HEK293T (cell line): Measurements from ENCODE around the gene APOL1.
"Not testable (repeated sequence)": the region's sequence is repeated elsewhere in the genome, so short reads cannot be mapped to it uniquely, and the experiment has no call there.

Experiments
- CTCF ChIA-PET: fragments of 350-600 bp; formaldehyde crosslinking; extraction: SDS; loops from one replicate; lab custom pipeline; 2021; ENCODE audit warnings: antibody characterized with exemption, inconsistent platforms; lab: Yijun Ruan, JAX
- POLR2A ChIA-PET: fragments of 350-600 bp; formaldehyde crosslinking; extraction: SDS; loops from one replicate; lab custom pipeline; 2020; ENCODE audit warnings: antibody characterized with exemption, inconsistent platforms; lab: Yijun Ruan, JAX
- DNase-seq: peaks from one replicate; pipeline ENCODE4 v3.0.0; 2012; ENCODE audit warnings: mixed read lengths; ENCODE audit errors: extremely low spot score
- ARNT ChIP-seq: fragments of 450-650 bp; IDR thresholded peaks from 2 replicates; pipeline ENCODE4 v1.6.1; 2017; ENCODE audit warnings: mild to moderate bottlenecking
- BHLHE40 ChIP-seq: fragments of 450-650 bp; IDR thresholded peaks from 2 replicates; pipeline ENCODE4 v1.6.1; 2016; ENCODE audit warnings: mild to moderate bottlenecking, moderate library complexity, borderline replicate concordance
- CTBP1 ChIP-seq: fragments of 450-650 bp; IDR thresholded peaks from 2 replicates; pipeline ENCODE4 v1.6.1; 2016; ENCODE audit warnings: borderline replicate concordance
- ELF4 ChIP-seq: fragments of 450-650 bp; IDR thresholded peaks from 2 replicates; pipeline ENCODE4 v1.6.1; 2017; ENCODE audit warnings: antibody characterized with exemption
- FOXA1 ChIP-seq: fragments of 450-650 bp; IDR thresholded peaks from 2 replicates; pipeline ENCODE4 v1.6.1; 2016; ENCODE audit warnings: mild to moderate bottlenecking
- FOXK2 ChIP-seq: fragments of 450-650 bp; IDR thresholded peaks from 2 replicates; pipeline ENCODE4 v1.6.1; 2016; ENCODE audit warnings: mild to moderate bottlenecking
- FOXM1 ChIP-seq: fragments of 450-650 bp; IDR thresholded peaks from 2 replicates; pipeline ENCODE4 v1.6.1; 2017; ENCODE audit warnings: mild to moderate bottlenecking, borderline replicate concordance
- HDGF ChIP-seq: fragments of 450-650 bp; IDR thresholded peaks from 2 replicates; pipeline ENCODE4 v1.6.1; 2017; ENCODE audit warnings: antibody characterized with exemption, borderline replicate concordance
- L3MBTL2 ChIP-seq: fragments of 450-650 bp; conservative IDR thresholded peaks from 2 replicates; pipeline ENCODE4 v1.6.1; 2016; ENCODE audit warnings: mild to moderate bottlenecking
- LEF1 ChIP-seq: fragments of 450-650 bp; IDR thresholded peaks from 2 replicates; pipeline ENCODE4 v1.6.1; 2017; ENCODE audit warnings: mild to moderate bottlenecking, borderline replicate concordance
- NFRKB ChIP-seq: fragments of 450-650 bp; IDR thresholded peaks from 2 replicates; pipeline ENCODE4 v1.6.1; 2016; ENCODE audit warnings: mild to moderate bottlenecking, moderate library complexity
- SP1 ChIP-seq: fragments of 450-650 bp; IDR thresholded peaks from 2 replicates; pipeline ENCODE4 v1.6.1; 2017
- SUZ12 ChIP-seq: fragments of 450-650 bp; IDR thresholded peaks from 2 replicates; pipeline ENCODE4 v1.6.1; 2016; ENCODE audit warnings: mild to moderate bottlenecking
- TARDBP ChIP-seq: fragments of 450-650 bp; IDR thresholded peaks from 2 replicates; pipeline ENCODE4 v1.6.1; 2016
- ZNF384 ChIP-seq: fragments of 450-650 bp; IDR thresholded peaks from 2 replicates; pipeline ENCODE4 v1.6.1; 2016
- TF ChIP-seq, protein P1 (sequence below): fragments of 450-650 bp; IDR thresholded peaks from 2 replicates; pipeline ENCODE4 v1.6.1; 2016

The APOL1 gene

DNA sequence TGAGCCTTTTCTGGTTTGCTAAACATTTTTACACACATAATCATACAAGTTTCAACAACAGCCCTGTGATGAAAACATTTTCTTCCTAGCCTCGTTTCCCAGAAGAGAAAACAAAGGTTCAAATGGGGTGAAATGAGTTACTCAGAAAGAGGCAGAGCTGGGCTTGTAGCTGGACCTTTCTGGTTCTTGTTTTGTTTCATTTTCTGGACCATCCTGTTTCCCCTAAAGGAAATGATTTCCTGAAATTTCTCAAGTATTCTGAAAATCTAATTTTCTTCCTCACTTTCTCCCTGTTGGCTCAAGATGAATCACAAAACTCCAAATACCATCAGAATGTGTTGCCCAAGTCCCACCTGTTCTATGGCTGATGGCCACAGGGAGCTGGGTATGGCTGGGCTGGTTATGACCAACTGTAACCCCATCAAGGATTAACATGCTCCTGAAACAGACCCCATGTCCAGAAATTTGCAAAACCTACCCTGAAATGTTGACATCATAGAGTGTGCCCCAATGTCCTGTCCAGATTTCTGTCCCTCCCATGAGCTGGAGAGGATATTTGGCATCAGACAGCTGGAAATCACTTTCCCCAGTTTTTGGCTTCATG, 44.7 kb upstream of the APOL1 start:
- CTCF ChIA-PET, result no interaction called here
- no peak for TF ChIP-seq ZNF384
- no peak for TF ChIP-seq TARDBP
- TF ChIP-seq SP1, result no peak
- TF ChIP-seq FOXK2, result no peak
- TF ChIP-seq FOXM1, result no peak
- POLR2A ChIA-PET, result no interaction called here
- DNase-seq, result no peak

DNA sequence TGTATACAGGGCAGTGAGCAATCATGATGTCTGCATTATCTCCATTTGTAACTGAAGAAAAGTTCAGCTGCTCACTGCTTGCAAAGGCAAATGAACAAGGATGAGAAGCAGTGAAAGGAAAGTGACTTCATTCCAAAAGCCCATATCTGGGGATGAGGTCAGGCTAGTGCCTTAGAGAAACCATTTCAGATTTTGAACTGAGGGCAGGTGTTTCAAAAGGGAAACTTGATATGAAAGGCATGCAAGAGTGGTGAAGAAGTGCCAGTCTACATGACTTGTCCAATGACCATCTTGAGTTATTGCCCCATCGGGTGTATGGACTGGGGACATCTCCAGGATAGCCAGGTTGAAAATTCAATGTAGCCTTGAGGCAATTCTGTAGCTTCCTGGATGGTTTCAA, 44.0 kb upstream of the APOL1 start:
- POLR2A ChIA-PET, result no interaction called here
- CTCF ChIA-PET, result no interaction called here
- no peak for DNase-seq
- TF ChIP-seq FOXM1, result no peak
- TF ChIP-seq TARDBP, result no peak
- no peak for TF ChIP-seq SUZ12
- no peak for TF ChIP-seq ZNF384
- TF ChIP-seq ELF4, result no peak
- TF ChIP-seq SP1, result no peak
- no peak for TF ChIP-seq CTBP1
- no peak for TF ChIP-seq NFRKB
- no peak for TF ChIP-seq ARNT
- TF ChIP-seq FOXK2, result no peak
- TF ChIP-seq, protein P1, sequence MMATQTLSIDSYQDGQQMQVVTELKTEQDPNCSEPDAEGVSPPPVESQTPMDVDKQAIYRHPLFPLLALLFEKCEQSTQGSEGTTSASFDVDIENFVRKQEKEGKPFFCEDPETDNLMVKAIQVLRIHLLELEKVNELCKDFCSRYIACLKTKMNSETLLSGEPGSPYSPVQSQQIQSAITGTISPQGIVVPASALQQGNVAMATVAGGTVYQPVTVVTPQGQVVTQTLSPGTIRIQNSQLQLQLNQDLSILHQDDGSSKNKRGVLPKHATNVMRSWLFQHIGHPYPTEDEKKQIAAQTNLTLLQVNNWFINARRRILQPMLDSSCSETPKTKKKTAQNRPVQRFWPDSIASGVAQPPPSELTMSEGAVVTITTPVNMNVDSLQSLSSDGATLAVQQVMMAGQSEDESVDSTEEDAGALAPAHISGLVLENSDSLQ, result no peak
- TF ChIP-seq LEF1, result no peak
- TF ChIP-seq L3MBTL2, result no peak
- no peak for TF ChIP-seq FOXA1
- no peak for TF ChIP-seq BHLHE40
- no peak for TF ChIP-seq HDGF

DNA sequence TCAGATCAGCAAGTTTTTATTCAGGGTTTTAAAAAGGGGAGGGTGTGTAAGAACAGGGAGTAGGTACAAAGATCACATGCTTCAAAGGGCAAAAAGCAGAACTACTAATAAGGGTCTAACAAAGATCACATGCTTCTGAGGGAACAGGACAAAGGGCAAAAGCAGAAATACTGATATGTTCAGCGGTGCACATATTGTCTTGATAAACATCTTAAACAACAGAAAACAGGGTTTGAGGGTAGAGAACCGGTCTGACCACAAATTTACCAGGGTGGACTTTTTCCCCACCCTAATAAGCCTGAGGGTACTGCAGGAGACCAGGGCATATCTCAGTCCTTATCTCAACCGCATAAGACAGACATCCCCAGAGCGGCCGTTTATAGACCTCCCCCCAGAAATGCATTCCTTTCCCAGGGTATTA, 43.4 kb upstream of the APOL1 start:
- POLR2A ChIA-PET, result interaction anchor here (0.7 kb wide), 1 partner anchor 30 kb away, joined by 3 read pairs; the partner anchor contains the start of gene APOL2
- DNase-seq, CTCF ChIA-PET: not testable (repeated sequence)

DNA sequence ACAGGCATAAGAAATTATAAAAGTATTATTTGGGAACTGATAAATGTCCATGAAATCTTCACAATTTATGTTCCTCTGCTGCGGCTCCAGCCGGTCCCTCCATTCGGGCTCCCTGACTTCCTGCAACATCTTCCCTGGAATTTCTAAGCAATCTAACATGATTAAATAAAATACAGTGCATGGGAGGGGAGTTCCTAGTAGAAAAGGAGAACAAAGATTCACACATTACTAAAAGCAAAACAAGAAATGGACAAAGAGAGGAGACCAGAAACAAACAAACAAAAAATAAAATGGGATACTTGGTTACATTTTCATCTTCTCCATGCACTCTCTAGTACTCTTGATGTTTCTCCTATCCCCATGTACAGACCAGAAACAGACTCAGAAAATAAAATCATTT, 42.7 kb upstream of the APOL1 start:
- POLR2A ChIA-PET, result interaction anchor here (0.7 kb wide), 1 partner anchor 29 kb away, joined by 3 read pairs; the partner anchor contains the start of gene APOL2
- TF ChIP-seq FOXA1, result no peak
- no peak for TF ChIP-seq LEF1
- no peak for TF ChIP-seq FOXK2
- no peak for TF ChIP-seq CTBP1
- no peak for TF ChIP-seq FOXM1
- no peak for TF ChIP-seq TARDBP
- no peak for TF ChIP-seq HDGF
- TF ChIP-seq NFRKB, result no peak
- no peak for TF ChIP-seq ELF4
- TF ChIP-seq SUZ12, result no peak
- no peak for TF ChIP-seq BHLHE40
- no peak for TF ChIP-seq SP1
- no peak for TF ChIP-seq ARNT
- no peak for TF ChIP-seq L3MBTL2
- TF ChIP-seq ZNF384, result no peak
- TF ChIP-seq, protein P1, result no peak
- CTCF ChIA-PET, result no interaction called here
- DNase-seq, result no peak

DNA sequence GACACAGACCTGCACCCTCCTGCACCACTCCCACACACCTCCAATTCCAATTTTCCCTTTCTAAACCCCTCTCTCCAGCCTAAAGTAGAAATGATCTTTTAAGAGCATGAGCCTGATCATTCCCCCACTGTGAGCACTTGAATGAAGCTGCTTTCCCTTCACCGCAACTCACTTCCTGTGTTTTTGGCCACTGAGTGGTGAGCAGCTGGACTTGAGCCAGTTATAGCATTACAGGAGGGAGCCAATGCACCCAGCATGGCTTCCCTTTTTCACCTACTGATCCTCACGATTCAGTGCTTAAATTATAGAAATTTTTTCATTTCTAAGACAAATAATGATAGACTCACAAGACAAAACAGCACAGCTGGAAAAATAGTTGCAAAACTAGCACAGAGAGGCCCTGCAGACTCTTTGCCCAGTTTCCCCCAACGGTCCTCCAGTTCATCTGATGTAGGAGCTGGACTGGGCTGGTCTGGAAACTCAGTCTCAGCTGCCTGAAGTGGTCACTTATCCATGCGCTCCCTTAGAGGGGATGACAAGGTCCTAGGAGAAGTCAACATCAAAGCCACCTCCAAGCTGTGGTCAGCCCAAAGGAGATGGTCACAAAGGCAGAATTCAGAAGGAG, 41.6 kb upstream of the APOL1 start:
- DNase-seq, result no peak
- TF ChIP-seq SUZ12 (no peak), LEF1 (no peak), SP1 (no peak), CTBP1 (no peak), HDGF (no peak), FOXA1 (no peak), ARNT (no peak), NFRKB (no peak), ZNF384 (no peak), FOXK2 (no peak), FOXM1 (no peak), ELF4 (no peak)
- TF ChIP-seq, protein P1, result no peak
- ChIA-PET CTCF (interaction anchor here (0.6 to 1.6 kb wide), 4 partner anchors 14 to 780 kb away, joined by 3 to 4 read pairs (median 4); no protein-coding TSS in a partner anchor), POLR2A (no interaction called here)

DNA sequence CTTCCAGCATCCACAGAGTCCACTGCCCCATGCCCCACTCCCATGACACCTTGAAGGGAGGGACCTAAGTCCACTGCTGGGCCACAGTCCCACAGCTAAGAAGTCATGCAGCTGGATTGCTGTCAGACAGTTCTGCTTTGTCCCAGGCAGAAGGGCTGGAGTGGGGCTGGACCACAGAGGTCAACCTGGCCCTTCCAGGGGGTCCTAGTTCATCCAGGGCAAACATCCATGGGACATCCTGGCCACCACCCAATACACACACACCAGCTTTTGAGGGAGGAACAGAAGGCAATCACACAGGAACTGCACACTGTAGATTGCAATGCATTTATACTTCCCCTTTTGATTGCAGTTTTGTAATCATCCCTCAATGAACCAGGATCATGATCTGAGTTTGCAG, 40.0 kb upstream of the APOL1 start:
- TF ChIP-seq ELF4, result no peak
- no peak for TF ChIP-seq TARDBP
- TF ChIP-seq FOXM1, result no peak
- TF ChIP-seq FOXK2, result no peak
- TF ChIP-seq, protein P1, result no peak
- no peak for TF ChIP-seq SP1
- no peak for TF ChIP-seq LEF1
- no peak for TF ChIP-seq BHLHE40
- no peak for TF ChIP-seq ARNT
- TF ChIP-seq HDGF, result no peak
- TF ChIP-seq L3MBTL2, result no peak
- TF ChIP-seq CTBP1, result no peak
- TF ChIP-seq NFRKB, result no peak
- TF ChIP-seq SUZ12, result no peak
- no peak for TF ChIP-seq FOXA1
- no peak for TF ChIP-seq ZNF384
- DNase-seq, result no peak
- POLR2A ChIA-PET, result no interaction called here
- CTCF ChIA-PET, result no interaction called here
